Posterior vena cava (tissue), 2 donors: ENCODE data around the gene SPRED1. TPM values are rescaled to one million over a fixed set of nuclear protein-coding genes. Genes with fewer than 3 reads are reported as not detected.

Experiments
- DNase-seq: peaks from one replicate; pipeline ENCODE4 v3.0.0-alpha.2; 2020; ENCODE audit warnings: low spot score
- intact Hi-C, 2 donors: fragments of 100-400 bp; cut with DNase I; formaldehyde crosslinking; loops; one replicate each; pipeline versions ENCODE4 v1.14.1 to v1.14.2; 2022 to 2023
- total RNA-seq, 2 donors: library from RNA; stranded (reverse); fragmentation: NEBNext Ultra II Directional; extraction: Animal tissue kit (Norgen Biotek cat#: 25700); gene quantifications; one replicate each; pipeline ENCODE4 v1.2.1, GENCODE V29; 2021
- donor health status: DM: yes; HTN: yes; CAD: no.
- donor health status: DM: yes; HTN: yes; CAD: no.

The SPRED1 gene
- total RNA-seq, 2 donors from 2014 or later: 30.8 to 35.1 TPM

DNA sequence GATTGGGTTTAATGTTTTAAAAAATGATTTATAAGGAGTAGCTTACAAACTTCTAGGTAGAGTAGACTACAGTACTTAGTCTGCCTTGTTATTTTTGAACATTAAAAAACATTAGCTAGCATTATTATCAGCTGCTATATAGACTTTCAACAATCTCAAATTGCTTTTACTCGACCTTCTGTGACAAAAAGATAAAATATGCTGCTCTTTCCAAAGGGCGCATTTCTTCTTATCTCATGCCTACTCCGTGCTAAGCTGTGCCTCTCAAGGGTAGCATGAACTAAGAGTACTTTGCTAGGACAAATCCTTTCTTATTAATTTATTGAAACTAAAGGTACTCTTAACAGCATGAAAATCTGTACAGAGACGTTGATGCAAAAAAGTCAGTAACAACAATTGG lies 71.3 kb downstream of the SPRED1 start:
- intact Hi-C loops: no loop called here
- DNase-seq: no peak

DNA sequence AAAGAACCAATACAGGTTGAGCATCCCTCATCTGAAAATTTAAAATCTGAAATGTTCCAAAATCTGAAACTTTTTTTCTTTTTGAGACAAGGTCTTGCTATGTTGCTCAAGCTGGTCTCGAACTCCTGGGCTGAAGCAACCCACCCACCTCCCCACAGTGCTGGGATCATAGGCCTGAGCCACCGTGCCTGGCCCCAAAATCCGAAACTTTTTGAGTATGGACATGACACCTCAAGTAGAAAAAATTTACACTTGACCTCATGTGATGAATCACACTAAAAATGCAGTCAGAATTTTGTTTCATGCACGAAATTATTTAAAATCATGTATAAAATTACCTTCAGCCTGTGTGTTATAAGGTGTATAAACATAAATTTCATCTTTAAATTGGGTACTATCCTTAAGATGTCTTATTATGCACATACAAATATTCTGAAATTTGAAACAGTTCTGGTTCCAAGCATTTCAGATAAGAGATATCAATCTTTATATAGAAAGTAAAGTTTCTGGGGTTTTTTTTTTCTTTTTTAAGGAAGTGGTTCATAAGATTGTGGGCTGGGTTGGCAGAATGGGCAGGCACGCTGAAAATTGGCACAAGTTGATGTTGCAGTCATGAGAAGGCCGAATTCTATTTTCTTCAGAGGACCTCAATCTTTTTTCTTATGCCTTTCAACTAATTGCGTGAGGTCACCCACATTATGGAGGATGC lies 72.5 kb downstream of the SPRED1 start:
- intact Hi-C loops: no loop called here

DNA sequence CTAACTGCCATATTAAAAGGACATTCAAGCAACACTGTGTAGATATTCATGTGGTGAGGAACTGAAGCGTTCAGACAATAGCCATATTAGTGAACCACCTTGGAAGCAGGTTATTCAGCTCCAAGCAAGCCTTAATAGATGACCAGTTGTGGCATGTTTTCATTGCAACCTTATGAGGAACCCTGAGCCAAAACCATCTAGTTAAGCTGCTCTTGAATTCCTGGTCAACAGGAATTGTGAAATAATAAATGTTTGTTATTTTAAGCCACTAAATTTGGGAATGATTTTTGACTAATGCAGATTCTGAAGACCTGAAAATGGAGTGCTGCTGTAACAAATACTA lies 73.0 kb downstream of the SPRED1 start:
- intact Hi-C loops: no loop called here
- no peak for DNase-seq

More for the DNA sequence above, 72.5 kb downstream of the SPRED1 start:
- DNase-seq: no peak

DNA sequence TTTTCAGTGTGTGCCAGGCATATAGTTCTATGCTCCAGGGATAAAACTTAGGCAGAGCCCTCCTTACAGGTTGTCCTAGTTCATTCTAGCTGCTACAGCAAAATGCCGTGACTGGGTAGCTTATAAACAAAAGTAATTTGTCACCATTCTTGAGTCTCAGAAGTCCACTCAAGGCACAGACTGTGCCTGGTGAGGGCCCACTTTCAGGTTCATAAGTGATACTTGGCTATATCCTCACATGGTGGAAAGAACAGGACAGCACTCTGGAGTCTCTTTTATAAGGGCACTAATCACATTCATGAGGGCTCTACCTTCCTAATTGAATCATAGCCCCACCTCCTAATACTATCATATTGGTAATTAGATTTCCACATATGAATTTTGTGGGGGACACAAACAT lies 80.1 kb downstream of the SPRED1 start:
- no peak for DNase-seq
- intact Hi-C loops: no loop called here

DNA sequence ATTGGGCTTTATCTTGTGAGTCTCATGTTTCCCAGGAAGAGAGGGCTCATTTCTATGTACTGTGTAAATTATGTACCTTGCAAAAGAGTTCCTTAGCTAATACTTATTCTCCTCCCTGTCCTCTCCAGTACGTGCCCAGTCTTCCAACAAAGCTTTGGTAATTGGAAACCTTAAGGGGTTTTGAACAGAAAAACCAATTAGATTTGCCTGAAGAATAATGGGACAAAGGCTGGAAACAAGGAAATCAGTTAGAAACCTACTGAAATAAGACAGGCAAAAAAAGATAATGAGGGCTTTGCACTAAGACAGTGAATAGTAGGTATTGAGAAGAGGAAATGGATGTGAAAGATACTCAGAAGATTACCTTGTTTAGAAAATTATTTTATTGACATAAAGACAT lies 82.5 kb downstream of the SPRED1 start:
- DNase-seq: no peak
- intact Hi-C loops: no loop called here

DNA sequence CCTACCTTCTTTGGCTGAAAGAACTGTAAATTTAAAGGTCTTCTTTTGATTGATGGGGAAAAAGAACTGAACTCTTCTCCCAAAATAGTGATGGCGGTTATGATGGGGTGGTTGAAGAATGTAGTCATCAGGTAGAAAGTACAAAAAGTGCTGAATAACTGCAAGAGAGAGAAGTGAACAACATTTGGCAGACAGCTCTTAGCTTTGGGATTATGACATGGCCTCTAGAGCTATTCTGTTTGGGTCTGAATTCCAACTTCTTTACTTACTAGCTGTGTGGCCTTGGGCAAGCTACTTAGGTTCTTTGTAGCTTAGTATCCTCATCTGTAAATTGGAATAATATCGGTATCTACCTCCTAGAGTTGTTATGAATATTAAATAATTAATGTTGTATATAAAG lies 91.7 kb downstream of the SPRED1 start:
- intact Hi-C loops: no loop called here
- DNase-seq: no peak

DNA sequence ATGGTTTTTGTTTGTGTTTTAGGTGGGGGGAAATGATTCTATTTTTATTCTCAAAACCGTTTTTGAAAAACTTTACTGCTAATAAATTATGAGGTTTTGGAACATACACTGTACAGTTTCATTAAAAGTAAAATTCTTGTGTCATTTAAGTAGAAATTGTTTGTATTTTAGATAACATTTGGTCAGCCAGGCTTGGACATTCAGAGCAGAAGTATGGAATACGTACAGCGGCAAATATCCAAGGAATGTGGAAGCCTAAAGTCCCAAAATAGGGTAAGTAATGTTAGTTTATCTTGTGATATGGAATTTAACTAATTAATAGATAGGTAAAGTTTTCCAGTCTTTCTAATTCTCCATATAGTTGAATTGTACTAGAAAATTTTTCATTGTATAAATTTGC lies 96.6 kb downstream of the SPRED1 start:
- no peak for DNase-seq
- intact Hi-C loops: no loop called here

DNA sequence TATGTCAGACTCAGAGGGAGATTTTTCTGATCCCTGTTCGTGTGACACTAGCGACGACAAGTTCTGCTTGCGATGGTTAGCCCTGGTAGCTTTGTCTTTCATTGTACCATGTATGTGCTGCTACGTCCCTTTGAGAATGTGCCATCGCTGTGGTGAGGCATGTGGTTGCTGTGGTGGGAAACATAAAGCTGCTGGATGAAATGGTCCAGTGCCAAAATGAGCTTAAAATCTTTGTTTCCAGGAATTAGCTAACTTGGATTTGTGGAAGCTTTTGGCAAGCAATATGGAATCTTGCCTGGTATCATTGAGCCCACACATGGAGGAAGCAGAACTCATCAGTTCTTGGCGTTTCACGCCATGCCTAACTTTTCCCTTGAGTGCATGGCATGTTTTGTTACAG lies 98.8 kb downstream of the SPRED1 start:
- DNase-seq: no peak
- intact Hi-C loops: loop anchor here in 1 of 2 donors (10.0 kb wide), 1 partner anchor 357 kb away; no protein-coding TSS in a partner anchor

DNA sequence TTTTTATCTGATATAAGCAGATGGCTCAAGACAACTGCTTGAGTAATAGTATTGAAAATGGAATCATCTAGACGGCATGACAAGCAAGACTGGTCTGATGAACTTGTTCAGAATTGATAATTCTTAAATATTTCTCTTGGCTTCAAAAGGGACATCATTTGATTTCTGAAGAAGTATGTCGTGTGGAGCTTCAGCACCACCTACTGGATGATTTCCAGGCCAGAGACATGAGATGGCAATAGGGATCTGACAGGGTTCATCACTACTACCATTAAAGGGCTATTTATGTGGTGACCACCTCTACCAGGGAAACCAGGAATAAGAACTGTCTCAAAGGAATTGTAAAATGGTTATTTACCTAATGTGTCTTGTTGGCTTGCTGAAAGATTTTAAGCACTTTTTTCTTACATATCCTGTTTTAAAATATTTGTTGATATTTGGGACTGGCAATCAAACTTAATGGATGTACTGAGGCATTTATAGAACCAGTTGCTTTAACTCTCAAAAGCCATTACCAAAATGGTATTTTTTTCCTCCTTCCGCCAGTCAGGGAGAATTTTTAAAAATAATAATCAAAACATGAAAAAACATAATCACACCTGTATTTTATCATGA lies 101.8 kb downstream of the SPRED1 start:
- DNase-seq: no peak
- intact Hi-C loops: loop anchor here in 1 of 2 donors (10.0 kb wide), 1 partner anchor 360 kb away; no protein-coding TSS in a partner anchor

DNA sequence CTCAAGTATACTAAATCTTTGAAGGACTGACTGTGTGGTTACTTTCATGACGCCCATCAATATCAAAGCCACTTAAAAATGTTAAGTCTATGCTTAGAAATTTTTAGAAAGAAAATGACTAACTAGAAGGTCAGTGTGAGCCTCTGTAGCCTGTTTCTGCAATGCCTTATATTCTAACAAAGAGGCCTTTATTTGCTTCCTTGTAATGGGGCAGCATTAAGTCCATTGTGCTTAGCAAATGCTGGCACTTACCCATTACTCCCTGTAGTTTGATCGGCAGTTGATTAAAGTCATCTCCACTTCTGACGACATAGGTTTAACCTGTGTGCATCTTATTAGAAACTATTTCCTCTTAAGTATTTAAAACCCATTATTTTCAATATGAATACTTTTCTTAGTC lies 109.7 kb downstream of the SPRED1 start:
- intact Hi-C loops: no loop called here

DNA sequence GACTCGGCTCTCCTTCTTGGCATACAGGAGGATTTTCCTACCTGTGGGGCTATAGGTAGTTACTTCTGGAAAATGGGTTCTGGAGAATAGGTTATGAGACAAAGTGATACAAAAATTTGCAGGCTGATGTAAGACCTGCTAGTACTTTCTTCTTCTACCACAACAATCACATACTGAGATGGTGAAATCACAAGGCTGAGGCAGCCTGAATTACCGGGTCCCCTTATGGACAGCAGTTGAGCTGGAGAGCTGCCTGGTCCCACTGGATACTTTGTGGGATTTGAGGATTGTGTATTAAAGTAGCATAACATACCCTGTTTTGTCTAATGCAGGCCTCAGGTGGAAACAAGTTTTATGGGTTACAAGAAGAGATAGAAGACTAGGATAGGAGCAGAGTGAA lies 114.8 kb downstream of the SPRED1 start:
- intact Hi-C loops: no loop called here
- no peak for DNase-seq

More for the DNA sequence above, 109.7 kb downstream of the SPRED1 start:
- no peak for DNase-seq

DNA sequence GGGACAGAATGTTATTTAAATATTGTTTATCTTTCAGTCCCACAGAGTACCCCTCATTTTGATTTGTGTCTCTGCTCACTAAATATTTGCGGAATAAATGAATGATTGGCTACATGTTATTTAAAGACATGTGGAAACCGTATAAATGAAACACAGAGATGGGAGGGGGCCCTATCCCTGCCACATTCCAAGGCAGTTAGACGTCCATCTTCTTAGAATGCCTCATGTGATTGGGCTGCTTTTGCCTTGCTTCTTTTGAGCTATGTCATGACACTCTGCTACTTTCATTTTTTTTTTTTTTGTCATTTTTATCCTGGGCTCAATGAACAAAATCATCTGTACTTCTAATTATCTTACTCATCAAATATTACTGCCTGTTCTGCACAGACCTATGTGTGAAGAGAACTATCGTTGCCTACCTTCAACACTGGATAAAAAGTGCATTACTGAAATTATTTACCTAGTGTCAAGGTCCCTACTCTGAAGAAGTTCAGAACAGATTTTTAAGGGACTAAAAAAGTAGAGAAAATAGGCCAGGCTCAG lies 117.4 kb downstream of the SPRED1 start:
- no peak for DNase-seq
- intact Hi-C loops: no loop called here

DNA sequence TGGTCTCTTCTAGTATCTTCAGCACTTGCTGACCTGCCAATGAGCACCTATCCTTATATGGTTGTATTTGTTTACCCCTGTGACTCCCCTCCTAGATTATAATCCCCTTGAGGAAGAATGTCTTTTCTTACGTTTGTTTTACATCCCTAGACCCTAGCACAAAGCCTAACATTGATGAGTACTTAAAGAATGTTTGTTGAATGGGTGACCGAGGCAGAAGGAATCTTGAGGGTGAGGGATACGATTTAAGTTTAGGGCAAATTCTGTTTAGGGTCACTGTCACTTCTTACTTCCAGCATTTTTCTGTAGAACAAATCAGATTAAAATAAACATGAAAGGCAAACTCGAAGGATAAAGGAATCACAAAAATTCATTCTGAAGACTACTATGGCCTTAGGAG lies 120.4 kb downstream of the SPRED1 start:
- intact Hi-C loops: no loop called here
- DNase-seq: no peak

DNA sequence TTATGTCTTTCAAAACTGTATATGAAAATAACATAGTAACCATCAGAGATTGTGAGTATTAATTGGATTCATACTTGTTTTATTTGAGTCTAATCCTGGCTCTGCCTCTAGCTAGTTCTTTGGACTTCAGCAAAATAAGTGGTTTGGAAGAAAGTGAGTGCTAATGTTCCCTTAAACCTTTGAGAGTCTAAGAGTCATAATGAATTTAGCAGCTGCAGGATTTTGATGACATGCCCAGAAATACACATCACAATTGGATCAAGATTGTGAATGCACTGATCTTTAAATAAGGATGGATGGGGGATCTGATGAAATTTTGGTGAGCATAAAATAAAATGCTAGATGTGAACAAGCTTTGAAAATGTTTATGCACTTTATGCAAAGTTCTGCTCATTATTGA lies 121.4 kb downstream of the SPRED1 start:
- no peak for DNase-seq
- intact Hi-C loops: no loop called here

DNA sequence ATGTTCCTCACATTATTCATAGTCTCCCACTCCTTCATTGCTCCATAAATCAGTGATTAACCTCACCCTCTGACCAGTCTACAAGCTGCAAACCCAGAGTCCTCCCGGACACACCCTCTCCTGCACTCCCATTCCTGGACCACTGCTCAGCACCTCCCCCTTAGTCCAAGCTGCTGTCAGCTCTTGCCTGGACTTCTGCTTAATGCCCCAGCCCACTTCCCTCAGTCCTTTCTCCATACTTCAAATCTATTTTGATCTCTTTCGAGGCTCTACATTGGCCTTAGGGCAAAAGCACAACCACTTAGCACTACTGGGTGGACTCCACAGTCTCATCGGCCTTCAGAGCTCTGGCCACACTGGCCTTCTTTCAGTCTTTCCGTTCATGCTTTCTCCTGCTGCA lies 121.9 kb downstream of the SPRED1 start:
- DNase-seq: no peak
- intact Hi-C loops: no loop called here

DNA sequence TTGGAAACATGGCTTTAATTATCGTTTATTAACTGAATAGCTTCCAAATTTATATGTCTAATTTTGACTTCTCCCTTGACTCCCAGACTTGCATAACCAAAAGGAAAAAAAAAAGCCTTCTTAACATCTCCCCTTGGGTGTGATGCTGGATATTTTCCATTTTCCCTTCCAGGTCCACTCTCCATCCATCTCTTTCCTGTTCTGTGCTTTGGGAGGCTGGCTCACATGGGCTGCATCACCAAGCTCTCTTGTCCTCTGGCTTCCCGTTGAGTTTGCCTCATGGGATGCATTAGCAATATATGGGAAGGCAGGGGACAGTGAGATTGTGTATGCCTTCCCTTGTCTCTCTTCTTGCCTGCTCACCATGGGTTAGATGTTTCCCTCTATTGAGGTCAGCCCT lies 123.4 kb downstream of the SPRED1 start:
- intact Hi-C loops: no loop called here

DNA sequence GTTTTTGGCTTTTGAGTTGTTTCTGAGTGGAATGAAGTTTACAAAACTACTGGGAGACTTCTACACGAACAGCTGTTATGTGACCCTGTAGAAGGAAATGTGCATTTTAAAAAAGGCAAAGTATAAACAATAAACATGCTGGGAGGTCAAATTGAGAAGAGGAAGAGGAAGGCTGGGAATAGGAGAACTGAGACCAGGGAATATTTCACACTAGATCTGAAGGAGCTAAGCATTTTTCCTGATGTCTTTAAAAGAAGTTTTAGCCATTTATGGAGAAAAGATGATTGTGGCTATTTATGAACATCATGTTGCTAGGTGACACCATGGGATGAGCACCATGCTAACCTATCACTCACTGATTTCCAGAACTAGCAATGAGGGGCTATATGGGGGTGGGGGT lies 125.0 kb downstream of the SPRED1 start:
- DNase-seq: no peak
- intact Hi-C loops: no loop called here

More for the DNA sequence above, 123.4 kb downstream of the SPRED1 start:
- no peak for DNase-seq

DNA sequence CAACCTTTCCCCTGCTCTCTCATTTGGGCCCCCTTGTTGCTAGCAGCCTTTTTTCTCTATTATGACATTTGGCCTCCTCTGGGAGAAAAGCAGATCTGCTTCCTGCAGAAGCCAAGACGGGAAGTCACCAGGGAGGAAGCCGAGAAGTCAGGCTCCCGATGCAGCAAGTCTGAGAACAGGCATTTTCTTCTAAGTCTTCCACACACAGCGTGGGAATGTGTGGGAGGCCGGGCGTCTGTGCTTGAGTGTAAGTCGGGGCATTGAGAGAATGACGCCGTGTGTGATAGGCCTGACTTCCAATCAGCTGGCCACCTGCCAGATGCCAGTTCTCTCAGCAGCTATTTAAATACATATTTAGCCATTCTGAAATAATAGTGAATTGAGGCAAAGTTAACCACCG lies 125.5 kb downstream of the SPRED1 start:
- peak; percentile 84 for DNase-seq
- intact Hi-C loops: no loop called here

DNA sequence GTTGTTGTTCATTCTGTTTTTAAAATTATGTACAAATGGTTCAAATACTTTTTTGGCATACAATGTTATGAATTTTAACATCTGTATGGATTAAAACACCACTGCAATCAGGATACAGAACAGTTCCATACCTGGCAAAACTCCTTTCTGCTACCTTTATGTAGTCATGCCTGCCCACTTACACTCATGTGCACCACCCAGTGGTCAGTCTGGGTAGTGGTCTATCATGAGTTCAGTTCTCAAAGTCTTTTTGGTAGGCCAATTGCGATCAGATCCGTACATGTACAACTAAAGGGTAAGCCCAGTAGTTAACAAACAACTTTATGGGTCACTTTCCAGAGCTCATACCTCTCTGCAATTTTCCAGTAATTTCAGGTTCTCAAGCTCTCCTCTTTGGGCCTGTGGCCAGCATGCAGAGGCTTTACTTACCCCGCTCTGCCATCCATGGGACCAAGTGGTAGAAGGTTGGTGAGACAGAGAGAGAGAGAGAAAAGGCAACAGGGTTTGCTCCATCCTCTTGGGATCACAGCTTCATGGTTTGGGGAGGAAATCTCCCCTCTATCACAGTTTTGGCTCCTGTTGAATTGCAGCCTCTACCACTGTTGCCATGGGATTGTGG lies 137.4 kb downstream of the SPRED1 start:
- DNase-seq: no peak
- intact Hi-C loops: no loop called here

DNA sequence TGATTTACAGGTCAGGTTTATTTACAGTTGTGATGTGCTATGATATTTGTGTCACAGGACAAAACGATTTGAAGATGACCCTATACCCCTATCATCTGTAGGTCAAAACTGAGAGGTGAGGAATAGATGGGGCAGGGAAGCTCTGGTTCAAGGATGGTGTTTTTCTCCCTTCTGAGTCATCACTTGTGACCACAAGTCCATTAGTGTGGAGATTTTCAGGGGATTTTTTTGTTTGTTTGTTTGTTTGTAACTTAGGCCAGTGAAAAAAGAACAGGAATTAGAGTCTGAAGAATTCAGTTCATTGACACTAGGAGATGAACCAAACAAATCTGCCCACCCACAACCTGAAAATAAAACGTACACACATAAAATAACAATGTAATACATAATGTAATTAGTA lies 138.6 kb downstream of the SPRED1 start:
- no peak for DNase-seq
- intact Hi-C loops: no loop called here

DNA sequence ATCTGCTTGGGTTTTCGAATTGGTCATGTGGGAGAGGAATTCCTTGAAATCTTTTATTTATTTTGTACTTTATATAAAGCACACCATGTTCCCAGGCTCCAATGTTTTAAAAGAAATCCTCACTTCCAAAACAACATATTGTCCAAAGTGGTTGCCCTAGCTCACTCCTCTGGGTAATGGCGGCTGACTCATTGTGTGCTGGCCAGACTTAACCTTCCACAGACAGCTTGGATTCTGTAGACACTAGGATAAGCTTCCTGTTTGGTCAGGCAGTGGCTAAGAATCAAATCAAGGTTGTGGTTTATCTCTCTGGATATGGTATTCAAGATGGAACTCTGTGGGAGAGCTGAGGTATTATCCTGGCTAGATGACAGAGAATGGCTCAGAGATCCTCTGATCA lies 145.5 kb downstream of the SPRED1 start:
- intact Hi-C loops: no loop called here
- DNase-seq: peak; percentile 84
